IMR-90 (cell line): ENCODE data around the gene COL5A1. TPM values are rescaled to one million over a fixed set of nuclear protein-coding genes. Genes with fewer than 3 reads are reported as not detected.

Source experiments
- ATAC-seq: fragments of 200-7000 bp; cut with Tn5 transposase; 2 replicates; pipeline ENCODE4 v1.9.1; 2020; ENCODE audit warnings: low read depth, mild to moderate bottlenecking, moderate library complexity
- BruUV-seq: library from RNA; stranded (reverse); fragments of 400-500 nt; replicated peaks from 2 replicates; lab custom pipeline; 2021; lab: Mats Ljungman, UMichigan
- CTCF ChIA-PET: fragments of 300-600 bp; formaldehyde crosslinking; extraction: SDS; loops from one replicate; lab custom pipeline; 2021; ENCODE audit warnings: antibody characterized with exemption; lab: Yijun Ruan, JAX
- POLR2A ChIA-PET: fragments of 300-600 bp; sonication (Branson Sonifier 250); formaldehyde crosslinking; loops from one replicate; lab custom pipeline; 2022; ENCODE audit warnings: antibody characterized with exemption; ENCODE audit not compliant: unreplicated experiment; lab: Charles Lee
- DNase-seq: peaks from one replicate; pipeline ENCODE4 v3.0.0; 2013
- H2AFZ ChIP-seq: replicated peaks from 2 replicates; pipeline ENCODE3; 2013; ENCODE audit warnings: low read length, mild to moderate bottlenecking; ENCODE audit not compliant: poor library complexity
- H2AK5ac ChIP-seq: 2 replicates; pipeline ENCODE4 v1.6.1; 2013; ENCODE audit warnings: low read depth, low read length, inconsistent platforms
- H2AK9ac ChIP-seq: replicated peaks from 2 replicates; pipeline ENCODE3; 2013; ENCODE audit warnings: mild to moderate bottlenecking, low read depth, low read length, moderate library complexity; ENCODE audit not compliant: poor library complexity
- H2BK120ac ChIP-seq: 2 replicates; pipeline ENCODE4 v1.6.1; 2013; ENCODE audit warnings: low read depth, low read length, inconsistent platforms
- H2BK15ac ChIP-seq: 3 replicates; pipeline ENCODE4 v1.6.1; 2013; ENCODE audit warnings: low read depth, low read length, inconsistent platforms
- H2BK20ac ChIP-seq: 2 replicates; pipeline ENCODE4 v1.6.1; 2013; ENCODE audit warnings: low read depth, mild to moderate bottlenecking, inconsistent platforms, low read length, moderate library complexity
- H2BK5ac ChIP-seq: 2 replicates; pipeline ENCODE4 v1.6.1; 2013; ENCODE audit warnings: mild to moderate bottlenecking, low read depth, low read length, inconsistent platforms; ENCODE audit not compliant: poor library complexity, severe bottlenecking
- H3K14ac ChIP-seq: replicated peaks from 2 replicates; pipeline ENCODE4 v1.6.1; 2013; ENCODE audit warnings: low read depth, low read length, inconsistent platforms
- H3K18ac ChIP-seq: 2 replicates; pipeline ENCODE4 v1.6.1; 2013; ENCODE audit warnings: low read depth, low read length, control low read depth
- H3K23ac ChIP-seq: 2 replicates; pipeline ENCODE4 v1.6.1; 2013; ENCODE audit warnings: low read depth, low read length, inconsistent platforms
- H3K27ac ChIP-seq: 2 replicates; pipeline ENCODE4 v1.5.1; 2013; ENCODE audit warnings: mild to moderate bottlenecking, control low read depth, low read length; ENCODE audit not compliant: insufficient read depth
- H3K27me3 ChIP-seq: 2 replicates; pipeline ENCODE4 v1.6.1; 2013; ENCODE audit warnings: low read length; ENCODE audit not compliant: control insufficient read depth, insufficient read depth
- H3K36me3 ChIP-seq: 2 replicates; pipeline ENCODE4 v1.6.1; 2013; ENCODE audit warnings: low read length, mixed read lengths; ENCODE audit not compliant: control insufficient read depth, insufficient read depth
- H3K4ac ChIP-seq: 2 replicates; pipeline ENCODE4 v1.6.1; 2013; ENCODE audit warnings: low read depth, low read length, inconsistent platforms
- H3K4me1 ChIP-seq: 2 replicates; pipeline ENCODE4 v1.6.1; 2013; ENCODE audit warnings: low read length, mixed read lengths; ENCODE audit not compliant: control insufficient read depth, insufficient read depth
- H3K4me2 ChIP-seq: 2 replicates; pipeline ENCODE4 v1.6.1; 2013; ENCODE audit warnings: low read depth, mild to moderate bottlenecking, control low read depth, low read length, moderate library complexity
- H3K4me3 ChIP-seq: 2 replicates; pipeline ENCODE4 v1.5.1; 2013; ENCODE audit warnings: low read depth, mild to moderate bottlenecking, control low read depth, low read length, moderate library complexity; ENCODE audit not compliant: insufficient read depth
- H3K56ac ChIP-seq: 2 replicates; pipeline ENCODE4 v1.6.1; 2013; ENCODE audit warnings: low read length, inconsistent platforms; ENCODE audit not compliant: insufficient read depth; ENCODE audit errors: extremely low read depth
- H3K79me1 ChIP-seq, 2 experiments: 2 replicates each; pipeline ENCODE4 v1.6.1; 2013; ENCODE audit warnings: low read length in 2 of 2, inconsistent platforms in 1 of 2, low read depth in 1 of 2
- H3K9ac ChIP-seq: 2 replicates; pipeline ENCODE4 v1.6.1; 2013; ENCODE audit warnings: low read depth, low read length, control low read depth
- H3K9me1 ChIP-seq: 2 replicates; pipeline ENCODE4 v1.6.1; 2013; ENCODE audit warnings: low read length, inconsistent platforms; ENCODE audit not compliant: insufficient read depth
- H3K9me3 ChIP-seq: 2 replicates; pipeline ENCODE4 v1.6.1; 2013; ENCODE audit warnings: low read length; ENCODE audit not compliant: control insufficient read depth, insufficient read depth
- H4K20me1 ChIP-seq: 2 replicates; pipeline ENCODE4 v1.6.1; 2013; ENCODE audit warnings: low read length, inconsistent platforms; ENCODE audit not compliant: insufficient read depth
- H4K5ac ChIP-seq: 2 replicates; pipeline ENCODE4 v1.6.1; 2013; ENCODE audit warnings: mild to moderate bottlenecking, low read depth, low read length, control low read depth
- H4K8ac ChIP-seq, 2 experiments: 2 replicates each; pipeline ENCODE4 v1.6.1; 2013; ENCODE audit warnings: low read depth in 2 of 2, low read length in 2 of 2, control low read depth in 1 of 2, inconsistent platforms in 1 of 2
- H4K91ac ChIP-seq: 2 replicates; pipeline ENCODE4 v1.6.1; 2013; ENCODE audit warnings: low read depth, low read length, inconsistent platforms; ENCODE audit not compliant: insufficient read depth
- BHLHE40 ChIP-seq: fragments of 150-350 bp; IDR thresholded peaks from 2 replicates; pipeline ENCODE4 v1.6.1; 2016; ENCODE audit warnings: mild to moderate bottlenecking, low read depth, low read length
- CEBPB ChIP-seq: IDR thresholded peaks from 2 replicates; pipeline ENCODE4 v1.6.1; 2012; ENCODE audit warnings: low read depth, low read length, improper control_type of control experiment
- CHD1 ChIP-seq: IDR thresholded peaks from 2 replicates; pipeline ENCODE4 v1.6.1; 2012; ENCODE audit warnings: low read depth, low read length, improper control_type of control experiment
- FOS ChIP-seq: fragments of 150-350 bp; IDR thresholded peaks from 2 replicates; pipeline ENCODE4 v1.6.1; 2016; ENCODE audit warnings: low read depth, low read length
- MAFK ChIP-seq: IDR thresholded peaks from 2 replicates; pipeline ENCODE4 v1.6.1; 2012; ENCODE audit warnings: low read depth, low read length, improper control_type of control experiment
- MAZ ChIP-seq: IDR thresholded peaks from 2 replicates; pipeline ENCODE4 v1.6.1; 2012; ENCODE audit warnings: low read depth, mild to moderate bottlenecking, low read length, improper control_type of control experiment, moderate library complexity, borderline replicate concordance
- MXI1 ChIP-seq: IDR thresholded peaks from 2 replicates; pipeline ENCODE4 v1.6.1; 2012; ENCODE audit warnings: low read depth, mild to moderate bottlenecking, low read length, moderate library complexity, borderline replicate concordance
- NFE2L2 ChIP-seq: fragments of 150-350 bp; IDR thresholded peaks from 2 replicates; pipeline ENCODE4 v1.6.1; 2016; ENCODE audit warnings: low read depth, mild to moderate bottlenecking, low read length
- POLR2A ChIP-seq: IDR thresholded peaks from 2 replicates; pipeline ENCODE4 v1.6.1; 2012; ENCODE audit warnings: mild to moderate bottlenecking, low read depth, low read length
- RAD21 ChIP-seq: IDR thresholded peaks from 2 replicates; pipeline ENCODE4 v1.6.1; 2012; ENCODE audit warnings: low read length, improper control_type of control experiment
- RCOR1 ChIP-seq: IDR thresholded peaks from 2 replicates; pipeline ENCODE4 v1.6.1; 2012; ENCODE audit warnings: mild to moderate bottlenecking, low read length, improper control_type of control experiment; ENCODE audit not compliant: insufficient replicate concordance
- RFX5 ChIP-seq: IDR thresholded peaks from 2 replicates; pipeline ENCODE4 v1.8.0; 2012; ENCODE audit warnings: low read depth, mild to moderate bottlenecking, low read length, moderate library complexity
- SMC3 ChIP-seq: fragments of 150-350 bp; IDR thresholded peaks from 2 replicates; pipeline ENCODE4 v1.6.1; 2016; ENCODE audit warnings: low read depth, mild to moderate bottlenecking, antibody characterized with exemption, low read length, moderate library complexity
- WGBS, 2 experiments: methylation state at CpG; one replicate each; pipeline versions ENCODE4 v1.1.5 to v1.1.7; 2013; ENCODE audit warnings: missing lambda C conversion rate in 2 of 2; ENCODE audit not compliant: insufficient read length in 1 of 2; ENCODE audit errors: extremely low coverage in 2 of 2; 5-methylcytosine and 5-hydroxymethylcytosine counted together
- dilution Hi-C: fragments of 300-500 bp; cut with HindIII; formaldehyde crosslinking; loops from one replicate; pipeline ENCODE4 v1.14.3; 2018; ENCODE audit warnings: low sequenced_read_pairs; ENCODE audit not compliant: unreplicated experiment
- in situ Hi-C: fragments of 300-500 bp; cut with MboI; formaldehyde crosslinking; loops from 3 replicates; pipeline ENCODE4 v1.14.3; 2019; ENCODE audit warnings: low sequenced_read_pairs, inconsistent platforms, mixed read lengths
- intact Hi-C: fragments of 100-400 bp; cut with micrococcal nuclease; formaldehyde crosslinking; loops from 2 replicates; pipeline ENCODE4 v1.10.0; 2022
- polyA plus RNA-seq, 3 experiments: library from polyadenylated mRNA; depleted of rRNA; stranded (reverse); fragments of >200 nt; gene quantifications; 2 replicates each; pipeline ENCODE4 v1.2.3, GENCODE V29; 2012; ENCODE audit warnings: low replicate concordance in 1 of 3
- total RNA-seq: library from RNA; depleted of rRNA; stranded (reverse); fragments of >200 nt; gene quantifications from 2 replicates; pipeline ENCODE4 v1.2.3, GENCODE V29; 2012
- TF ChIP-seq, protein P1 (sequence below): fragments of 150-350 bp; IDR thresholded peaks from 2 replicates; pipeline ENCODE4 v1.6.1; 2017; ENCODE audit warnings: mild to moderate bottlenecking, antibody characterized with exemption, low read length, low read depth
- TF ChIP-seq, protein P2 (sequence below): fragments of 150-350 bp; IDR thresholded peaks from 2 replicates; pipeline ENCODE4 v1.6.1; 2016; ENCODE audit warnings: low read depth, mild to moderate bottlenecking, low read length, moderate library complexity, borderline replicate concordance
- TF ChIP-seq, protein P3 (sequence below): conservative IDR thresholded peaks from 2 replicates; pipeline ENCODE4 v1.5.1; 2012; ENCODE audit warnings: mild to moderate bottlenecking, low read depth, low read length, improper control_type of control experiment

The COL5A1 gene
- total and polyA plus RNA-seq, 2 of the 4 experiments (the other 2 are of a cell fraction): 19.2 to 173 TPM

DNA sequence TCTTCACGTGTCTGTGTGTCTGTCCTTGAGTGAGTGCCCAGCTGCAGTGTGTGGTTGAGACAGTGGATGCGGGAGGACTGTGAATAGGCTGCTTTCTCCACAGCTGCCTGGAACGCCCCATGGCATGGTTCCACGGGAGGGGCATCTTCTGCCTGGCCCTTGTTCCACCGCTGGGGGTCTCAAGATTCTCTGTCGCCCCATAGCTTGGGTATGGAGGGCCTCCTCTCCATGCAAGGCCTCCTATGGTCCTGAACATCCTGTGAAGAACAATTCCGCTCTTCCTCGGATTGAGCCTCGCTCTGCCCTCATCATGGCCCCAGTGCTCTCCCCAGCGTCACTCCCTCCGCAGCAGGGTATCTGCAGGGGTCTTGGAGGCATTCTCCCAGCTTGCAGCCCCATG is 36.1 kb downstream of the COL5A1 start:
- Histone ChIP-seq H2BK15ac (no peak overlapping the region), H3K9me3 (peaks cover 4% of the 10 kb centered on the region; the same call in 1 of the 2 replicates), H3K9me1 (peaks cover 49% of the 10 kb centered on the region), H2AK5ac (peak overlapping the region; percentile 30), H3K23ac (peak overlapping the region; percentile 34; the same call in 1 of the 2 replicates), H2AK9ac (no peak overlapping the region), H4K5ac (no peak overlapping the region), H2BK5ac (no peak overlapping the region), H2BK120ac (no peak overlapping the region), H3K4me1 (peaks cover 36% of the 10 kb centered on the region), H3K27ac (no peak overlapping the region), H3K4me2 (no peak overlapping the region), H3K4me3 (no peak overlapping the region), H2BK20ac (no peak overlapping the region), H3K79me1 (peaks cover 20 to 90% of the 10 kb centered on the region in 2 experiments; a peak in 3 of 4 replicates), H3K9ac (no peak overlapping the region), H4K20me1 (peaks cover 93% of the 10 kb centered on the region), H4K91ac (no peak overlapping the region), H3K27me3 (no peaks in the 10 kb centered on the region), H3K18ac (no peak overlapping the region), H3K14ac (no peak overlapping the region), H3K56ac (no peak overlapping the region), H2AFZ (no peak overlapping the region), H3K36me3 (peaks cover 11% of the 10 kb centered on the region), H4K8ac (no peak overlapping the region), H3K4ac (no peak overlapping the region)
- dilution Hi-C loops: no loop called here
- intact Hi-C loops: no loop called here
- no peak for DNase-seq
- ChIA-PET CTCF (no interaction called here), POLR2A (no interaction called here)
- no peak for TF ChIP-seq CHD1
- TF ChIP-seq, protein P1, sequence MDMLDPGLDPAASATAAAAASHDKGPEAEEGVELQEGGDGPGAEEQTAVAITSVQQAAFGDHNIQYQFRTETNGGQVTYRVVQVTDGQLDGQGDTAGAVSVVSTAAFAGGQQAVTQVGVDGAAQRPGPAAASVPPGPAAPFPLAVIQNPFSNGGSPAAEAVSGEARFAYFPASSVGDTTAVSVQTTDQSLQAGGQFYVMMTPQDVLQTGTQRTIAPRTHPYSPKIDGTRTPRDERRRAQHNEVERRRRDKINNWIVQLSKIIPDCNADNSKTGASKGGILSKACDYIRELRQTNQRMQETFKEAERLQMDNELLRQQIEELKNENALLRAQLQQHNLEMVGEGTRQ: no peak
- no peak for TF ChIP-seq MAFK
- no peak for TF ChIP-seq SMC3
- TF ChIP-seq FOS: no peak
- TF ChIP-seq MAZ: no peak
- no peak for TF ChIP-seq RCOR1
- TF ChIP-seq, protein P2, sequence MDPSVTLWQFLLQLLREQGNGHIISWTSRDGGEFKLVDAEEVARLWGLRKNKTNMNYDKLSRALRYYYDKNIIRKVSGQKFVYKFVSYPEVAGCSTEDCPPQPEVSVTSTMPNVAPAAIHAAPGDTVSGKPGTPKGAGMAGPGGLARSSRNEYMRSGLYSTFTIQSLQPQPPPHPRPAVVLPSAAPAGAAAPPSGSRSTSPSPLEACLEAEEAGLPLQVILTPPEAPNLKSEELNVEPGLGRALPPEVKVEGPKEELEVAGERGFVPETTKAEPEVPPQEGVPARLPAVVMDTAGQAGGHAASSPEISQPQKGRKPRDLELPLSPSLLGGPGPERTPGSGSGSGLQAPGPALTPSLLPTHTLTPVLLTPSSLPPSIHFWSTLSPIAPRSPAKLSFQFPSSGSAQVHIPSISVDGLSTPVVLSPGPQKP: no peak
- TF ChIP-seq BHLHE40: no peak
- no peak for TF ChIP-seq CEBPB
- TF ChIP-seq POLR2A: no peak
- no peak for TF ChIP-seq NFE2L2
- TF ChIP-seq, protein P3, sequence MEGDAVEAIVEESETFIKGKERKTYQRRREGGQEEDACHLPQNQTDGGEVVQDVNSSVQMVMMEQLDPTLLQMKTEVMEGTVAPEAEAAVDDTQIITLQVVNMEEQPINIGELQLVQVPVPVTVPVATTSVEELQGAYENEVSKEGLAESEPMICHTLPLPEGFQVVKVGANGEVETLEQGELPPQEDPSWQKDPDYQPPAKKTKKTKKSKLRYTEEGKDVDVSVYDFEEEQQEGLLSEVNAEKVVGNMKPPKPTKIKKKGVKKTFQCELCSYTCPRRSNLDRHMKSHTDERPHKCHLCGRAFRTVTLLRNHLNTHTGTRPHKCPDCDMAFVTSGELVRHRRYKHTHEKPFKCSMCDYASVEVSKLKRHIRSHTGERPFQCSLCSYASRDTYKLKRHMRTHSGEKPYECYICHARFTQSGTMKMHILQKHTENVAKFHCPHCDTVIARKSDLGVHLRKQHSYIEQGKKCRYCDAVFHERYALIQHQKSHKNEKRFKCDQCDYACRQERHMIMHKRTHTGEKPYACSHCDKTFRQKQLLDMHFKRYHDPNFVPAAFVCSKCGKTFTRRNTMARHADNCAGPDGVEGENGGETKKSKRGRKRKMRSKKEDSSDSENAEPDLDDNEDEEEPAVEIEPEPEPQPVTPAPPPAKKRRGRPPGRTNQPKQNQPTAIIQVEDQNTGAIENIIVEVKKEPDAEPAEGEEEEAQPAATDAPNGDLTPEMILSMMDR: no peak
- no peak for TF ChIP-seq RFX5
- no peak for TF ChIP-seq RAD21
- no peak for TF ChIP-seq MXI1
- WGBS, 2 experiments: 85% methylated on average over 4 of the region's 11 CpGs; no CpG with 5 or more reads in 1 of the 2 experiments
- BruUV-seq: no TSS peak
- ATAC-seq: no peak
- in situ Hi-C loops: no loop called here
